NCI-H82 treated with DMSO at 0.1 percent for 48 hours (cell line): ENCODE measurements around the gene FBXO42.

ENCODE experiments used
- DNase-seq: peaks from one replicate; lab custom pipeline; 2025; ENCODE audit not compliant: unreplicated experiment; lab: John Stamatoyannopoulos, UW

The FBXO42 gene

GRCh38 chr1:16351994-16352841, at the start of gene FBXO42:
FBXO42 (minus strand) TSS chr1:16352480; CDS start chr1:16315418, 37,062 bp downstream.
- peak; percentile 80 for DNase-seq

DNA sequence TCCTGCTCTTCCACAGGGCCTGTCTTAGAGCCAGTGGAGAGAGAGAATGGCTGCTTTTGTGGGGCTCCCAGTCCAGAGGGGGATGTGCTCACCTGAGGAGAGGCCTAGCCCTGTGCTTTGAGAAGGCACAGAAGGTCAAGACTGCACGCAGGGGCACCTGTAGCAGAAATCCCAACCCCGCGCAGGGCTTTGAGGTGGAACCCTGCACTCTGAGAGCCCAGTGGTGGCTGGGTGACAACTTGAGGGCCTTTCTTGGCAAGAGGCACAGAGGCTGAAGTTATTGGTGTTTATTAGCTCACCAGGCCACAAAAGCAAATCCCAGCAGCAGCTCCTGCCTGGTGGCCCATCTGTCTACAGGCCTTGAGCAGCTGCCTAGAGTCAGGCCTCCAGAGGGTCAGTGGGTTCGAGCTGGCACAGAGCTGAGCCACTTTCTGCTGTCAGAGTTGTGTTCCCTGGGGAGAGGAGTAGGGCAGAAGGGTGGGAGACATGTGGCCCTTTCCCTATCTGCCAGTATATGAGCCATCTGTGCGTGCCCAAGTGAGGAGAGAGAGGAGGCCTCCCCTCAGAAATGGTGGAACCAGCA, 46.2 kb upstream of the FBXO42 start:
- DNase-seq: no peak

- no peak for DNase-seq
These were observed 44.8 kb upstream of the FBXO42 start for GRCh38 chr1:16397120-16397519.

DNA sequence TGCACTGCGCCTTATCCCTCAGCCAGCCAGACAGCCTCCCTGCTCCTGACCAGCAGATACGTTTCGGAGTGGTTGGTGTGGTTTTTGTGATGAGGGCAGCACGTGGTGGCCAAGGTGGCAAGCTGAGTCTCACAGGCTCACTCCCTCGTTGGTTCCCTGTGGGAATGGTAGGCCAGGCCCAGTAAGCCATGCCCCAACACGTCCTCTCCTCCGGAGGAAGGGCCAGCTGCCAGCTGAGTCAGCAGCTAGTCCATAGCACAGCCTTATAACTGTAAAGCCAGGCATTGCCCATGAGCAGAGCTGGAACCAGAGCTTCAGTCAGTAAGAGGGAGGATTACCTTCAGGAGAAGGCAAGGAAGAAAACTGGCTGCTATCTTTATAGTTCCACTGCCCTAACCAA, 44.3 kb upstream of the FBXO42 start:
- DNase-seq: no peak

GRCh38 chr1:16394977-16395376, 42.7 kb upstream of the FBXO42 start:
- DNase-seq: no peak

- DNase-seq: no peak
These were observed 41.6 kb upstream of the FBXO42 start for GRCh38 chr1:16393570-16394521.

GRCh38 chr1:16392740-16393569, 40.7 kb upstream of the FBXO42 start:
- no peak for DNase-seq

DNA sequence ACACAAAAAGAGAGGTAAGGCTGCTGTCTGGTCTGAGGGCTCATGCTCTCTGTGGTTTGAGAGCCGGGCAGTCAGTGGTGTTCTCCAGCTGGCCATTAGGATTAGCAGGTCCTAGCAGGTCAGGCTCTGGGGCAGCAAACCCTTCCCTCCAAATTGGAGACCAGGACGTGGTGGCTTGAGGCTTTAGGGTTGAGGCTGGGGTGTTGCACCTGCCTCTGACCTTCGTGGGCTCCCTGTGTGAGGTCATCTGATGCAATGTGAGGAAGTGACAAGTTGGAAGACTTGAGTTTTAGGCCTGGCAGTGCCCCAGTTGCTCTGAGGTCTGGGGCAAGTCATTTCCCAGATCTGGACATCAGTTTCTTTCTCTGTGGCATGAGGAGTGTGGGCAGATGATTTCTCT, 39.1 kb upstream of the FBXO42 start:
- no peak for DNase-seq

DNA sequence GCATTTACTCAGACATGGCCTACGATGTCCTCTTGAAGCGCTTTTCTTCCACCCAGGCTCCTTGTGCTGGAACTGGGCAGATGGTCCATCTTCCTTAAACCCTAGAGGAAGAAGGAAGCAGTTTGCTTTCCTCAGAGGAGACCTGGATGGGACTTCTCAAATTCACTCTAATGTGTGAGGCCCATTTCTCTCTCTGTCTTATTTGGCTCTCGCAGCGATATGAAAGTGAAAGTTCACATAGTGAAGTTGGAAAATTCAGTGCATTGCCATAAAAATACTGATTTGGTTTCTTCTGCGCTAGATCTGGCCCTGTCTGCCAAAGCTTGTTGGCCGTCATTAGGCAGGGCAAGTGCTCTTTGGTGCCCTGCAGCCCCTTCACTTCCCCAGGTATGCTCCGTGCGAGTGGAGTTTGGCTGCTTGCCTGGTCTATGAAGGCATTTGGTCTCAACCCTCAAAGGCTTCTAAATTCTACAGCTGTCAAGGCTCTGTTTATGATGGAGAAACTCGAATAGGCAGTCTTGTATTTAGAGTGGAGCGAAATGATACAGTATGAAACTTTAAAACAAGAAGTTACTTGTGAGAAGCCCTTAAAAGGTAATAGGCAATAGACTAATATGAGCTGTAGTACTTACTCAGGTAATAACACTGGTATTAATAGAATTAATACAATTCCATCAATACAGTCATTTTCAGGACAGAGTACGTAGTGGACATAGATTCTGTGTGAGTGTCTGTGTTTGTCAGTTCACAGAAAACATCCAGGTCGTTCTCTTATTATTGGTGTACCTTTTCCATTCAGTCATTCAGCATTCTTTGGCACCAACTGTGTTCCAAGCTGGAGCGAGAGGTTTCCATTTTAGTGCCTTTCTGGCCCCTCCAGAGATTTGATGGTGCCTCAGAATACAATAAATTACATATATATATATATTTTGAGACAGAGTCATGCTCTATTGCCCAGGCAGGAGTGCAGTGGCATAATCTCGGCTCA, 35.2 kb upstream of the FBXO42 start:
- DNase-seq: no peak

DNA sequence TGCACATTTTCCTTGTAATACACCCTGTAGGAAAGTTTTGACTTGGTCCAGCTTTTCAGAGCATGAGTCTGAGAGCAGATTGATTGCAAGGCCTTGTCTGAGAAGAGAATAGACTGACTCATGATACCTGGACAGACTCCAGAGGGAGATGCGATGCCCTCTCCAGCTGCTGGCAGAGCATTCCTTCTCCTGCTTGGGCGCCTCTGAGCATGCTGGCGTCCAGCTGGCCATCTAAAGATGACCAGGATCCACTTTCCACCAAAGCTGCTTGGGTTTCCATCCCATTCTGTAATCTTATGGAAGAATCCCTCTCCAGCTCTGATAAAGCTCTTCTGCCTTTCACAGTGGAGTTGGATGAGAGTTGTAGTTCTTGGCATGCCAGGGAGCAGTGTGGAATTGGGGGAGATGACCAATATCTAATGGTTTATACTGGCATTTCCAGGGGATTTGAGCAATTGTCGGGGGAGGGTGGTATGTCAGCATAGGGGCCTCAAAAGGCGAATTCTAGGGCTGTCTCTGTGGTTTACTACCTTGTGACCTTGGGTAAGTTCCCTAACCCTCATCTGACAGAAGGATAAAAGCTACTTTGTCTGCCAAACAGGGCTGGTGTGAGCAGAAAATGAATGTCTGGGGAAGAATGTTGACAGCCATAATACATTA, 34.3 kb upstream of the FBXO42 start:
- DNase-seq: no peak

DNA sequence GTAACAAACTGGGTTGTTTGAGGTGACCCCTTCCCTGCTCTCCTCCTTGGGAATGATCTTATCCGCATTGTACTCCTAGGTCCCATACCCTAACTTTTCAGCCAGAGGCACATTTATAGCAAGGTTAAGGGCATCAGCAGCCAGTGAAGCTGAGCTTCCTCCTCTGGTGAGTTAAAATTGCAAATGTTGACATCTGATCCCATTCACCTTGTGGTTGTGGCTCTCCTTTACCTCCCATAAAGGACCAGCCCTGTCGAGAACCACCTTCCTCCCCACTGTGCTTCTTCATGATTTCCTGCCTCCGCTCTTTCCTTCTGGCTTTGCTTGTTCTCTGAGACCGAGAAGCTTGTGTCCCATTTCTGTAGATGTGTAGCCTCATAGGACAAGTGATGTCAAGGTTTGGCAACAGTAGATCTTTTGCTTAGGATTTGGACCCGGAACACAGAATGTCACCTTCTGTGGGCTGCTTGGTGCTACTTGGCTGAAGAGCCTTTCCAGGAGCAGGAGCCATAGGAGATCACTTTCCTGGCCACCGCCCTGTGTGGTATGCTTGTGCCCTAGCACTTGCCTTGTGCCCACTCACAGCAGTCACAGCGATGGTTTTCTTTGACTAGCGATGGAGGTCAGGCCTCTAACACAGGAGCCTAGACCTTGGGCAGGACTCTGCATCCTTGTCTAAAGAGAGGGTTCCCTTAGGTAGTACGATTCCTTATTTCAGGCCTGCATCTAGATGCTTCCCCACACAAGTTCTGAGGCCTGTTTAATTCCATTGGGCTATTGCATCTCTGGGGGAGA, 33.6 kb upstream of the FBXO42 start:
- DNase-seq: no peak

- no peak for DNase-seq
These were observed 31.6 kb upstream of the FBXO42 start for GRCh38 chr1:16383888-16384287.

DNA sequence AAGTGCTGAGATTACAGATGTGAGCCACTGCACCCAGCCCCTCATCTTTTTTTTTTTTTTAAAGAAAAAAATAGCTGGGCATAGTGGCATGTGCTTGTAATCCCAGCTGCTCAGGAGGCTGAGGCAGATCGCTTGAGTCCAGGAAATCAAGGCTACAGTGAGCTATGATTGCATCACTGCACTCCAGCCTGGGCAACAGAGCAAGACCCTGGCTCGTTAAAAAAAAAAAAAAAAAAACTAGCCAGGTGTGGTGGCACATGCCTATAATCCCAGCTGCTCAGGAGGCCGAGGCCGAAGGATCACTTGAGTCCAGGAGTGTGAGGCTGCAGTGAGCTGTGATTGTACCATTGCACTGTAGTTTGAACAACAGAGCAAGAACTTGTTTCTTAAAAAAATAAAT, 28.6 kb upstream of the FBXO42 start:
- no peak for DNase-seq

DNA sequence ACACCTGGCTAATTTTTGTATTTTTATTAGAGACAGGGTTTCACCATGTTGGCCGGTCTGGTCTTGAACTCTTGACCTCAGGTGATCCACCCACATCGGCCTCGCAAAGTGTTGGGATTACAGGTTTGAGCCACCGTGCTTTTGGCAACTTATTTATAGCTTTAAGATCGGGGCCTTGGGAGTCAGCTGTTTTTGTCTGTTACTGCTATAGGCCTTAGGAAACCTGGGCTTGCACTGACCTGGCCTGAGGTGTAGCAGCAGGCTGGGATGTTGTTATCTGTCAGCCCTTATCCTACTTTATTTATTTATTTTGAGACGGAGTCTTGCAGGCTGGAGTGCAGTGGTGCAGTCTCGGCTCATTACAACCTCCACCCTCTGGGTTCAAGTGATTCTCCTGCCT, 26.2 kb upstream of the FBXO42 start:
- no peak for DNase-seq

GRCh38 chr1:16376971-16377370, 24.7 kb upstream of the FBXO42 start:
- DNase-seq: no peak

DNA sequence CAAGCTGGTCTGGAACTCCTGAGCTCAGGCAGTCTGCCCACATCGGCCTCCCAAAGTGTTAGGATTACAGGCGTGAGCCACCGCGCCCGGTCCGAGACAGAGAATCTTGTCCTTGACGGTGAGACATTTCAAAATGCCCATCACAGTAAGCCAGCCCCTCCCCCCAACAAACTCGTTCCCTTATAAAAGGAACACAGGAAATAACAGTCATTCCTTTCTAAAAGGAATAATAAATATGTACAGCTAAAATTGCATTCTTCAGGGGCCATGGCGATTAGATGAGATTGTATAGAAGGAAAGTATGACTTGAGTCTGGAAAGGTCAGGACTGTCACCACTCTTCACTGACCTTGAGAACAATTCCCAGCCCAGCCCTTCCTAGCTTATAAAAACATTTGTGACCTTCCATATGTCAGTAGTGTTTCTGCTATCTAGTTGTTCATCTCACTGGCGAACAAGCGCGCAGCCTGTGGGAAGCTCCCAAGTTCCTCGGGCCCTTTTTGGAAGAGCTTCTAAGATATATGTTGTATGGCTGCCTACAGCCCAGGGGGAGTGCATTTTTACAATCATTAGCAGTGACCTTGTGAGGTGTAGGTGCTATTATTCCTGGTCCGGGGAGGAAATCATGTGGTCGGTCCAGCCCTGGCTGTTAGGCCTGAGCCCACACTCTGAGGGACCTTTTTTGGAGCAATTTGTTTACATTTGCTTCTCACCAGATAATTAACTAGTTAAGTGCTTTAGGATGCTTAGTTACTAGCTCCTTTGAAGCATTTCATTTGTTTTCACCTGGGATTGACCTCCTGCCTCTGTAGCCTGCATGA, 23.5 kb upstream of the FBXO42 start:
- no peak for DNase-seq

DNA sequence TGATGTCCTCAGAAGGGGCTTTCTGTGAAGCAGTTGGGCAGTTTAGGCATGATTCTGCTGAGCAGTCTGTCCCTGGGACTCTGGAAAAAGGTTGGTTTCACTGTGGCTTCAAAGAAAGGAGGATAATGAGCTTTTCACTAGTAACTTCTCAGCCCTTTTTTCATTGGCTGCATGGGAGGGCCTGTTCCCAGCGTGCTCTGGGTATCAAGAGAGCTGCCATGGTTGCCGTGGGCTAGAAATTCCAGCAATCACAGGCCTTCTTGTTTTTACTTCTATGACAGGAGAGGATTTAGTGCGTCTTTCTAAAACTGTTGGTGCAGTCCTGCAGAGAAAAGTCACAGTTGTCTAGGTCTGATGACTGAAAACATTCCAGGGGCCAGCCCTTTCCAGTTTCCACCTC, 22.0 kb upstream of the FBXO42 start:
- no peak for DNase-seq
